CD4-positive, alpha-beta T cell treated with Interleukin-17A for 1 hour (primary cell): ENCODE results near the gene RFX3.

ENCODE experiments used
- DNase-seq: peaks from one replicate; pipeline ENCODE4 v3.0.0-alpha.2; 2020

The RFX3 gene

DNA sequence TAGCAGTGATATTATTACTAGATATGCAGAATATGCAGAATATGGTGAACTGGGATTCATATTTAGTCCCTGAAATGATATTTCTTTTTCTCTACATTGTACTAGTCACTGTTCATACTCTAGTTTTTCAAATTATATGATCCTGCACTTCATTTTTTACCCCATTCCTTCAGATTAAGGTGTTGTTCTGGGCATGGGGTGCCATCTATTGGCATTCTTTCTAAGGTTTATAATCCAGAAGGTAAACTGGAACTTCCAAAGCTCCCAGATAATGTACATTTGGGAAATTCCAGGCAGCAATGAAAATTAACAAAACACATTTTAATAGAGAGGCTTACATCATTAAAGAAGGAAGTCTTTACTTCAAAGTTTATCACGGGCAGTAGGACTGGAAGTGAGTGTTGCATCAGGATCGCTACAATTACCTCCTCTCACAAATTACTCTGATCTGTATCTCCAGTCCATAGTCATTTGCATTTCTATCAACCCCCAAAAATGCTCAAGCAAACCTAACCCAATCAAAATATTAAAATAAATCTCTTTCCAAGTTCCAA is 12.5 kb downstream of the RFX3 start:
- DNase-seq = no peak

- DNase-seq = no peak
These were observed 14.2 kb downstream of the RFX3 start for GRCh38 chr9:3511551-3511950.

- DNase-seq = no peak
These were observed 15.0 kb downstream of the RFX3 start for GRCh38 chr9:3510796-3511195.

DNA sequence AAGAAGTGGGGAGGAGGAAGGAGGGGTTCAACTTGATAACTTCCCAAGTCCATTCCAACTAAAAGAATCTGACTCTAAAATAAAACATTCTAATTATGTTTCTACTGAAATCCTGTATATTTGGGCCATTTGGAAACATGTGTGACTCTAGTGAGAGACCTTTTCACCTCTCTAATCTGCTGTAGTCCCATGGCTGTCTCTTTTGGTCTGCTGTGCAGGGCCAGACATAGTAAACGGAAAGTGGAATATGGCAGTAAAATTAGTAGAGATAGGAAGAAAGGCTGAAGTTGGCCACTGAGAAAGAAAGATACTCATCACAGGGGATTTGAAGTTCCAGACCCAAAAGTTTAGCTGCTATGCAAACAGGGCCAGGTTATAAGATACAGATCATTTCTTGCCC is 15.9 kb downstream of the RFX3 start:
- no peak for DNase-seq

- DNase-seq = no peak
These were observed 17.1 kb downstream of the RFX3 start for GRCh38 chr9:3508521-3509291.

- no peak for DNase-seq
These were observed 17.7 kb downstream of the RFX3 start for GRCh38 chr9:3508078-3508431.

DNA sequence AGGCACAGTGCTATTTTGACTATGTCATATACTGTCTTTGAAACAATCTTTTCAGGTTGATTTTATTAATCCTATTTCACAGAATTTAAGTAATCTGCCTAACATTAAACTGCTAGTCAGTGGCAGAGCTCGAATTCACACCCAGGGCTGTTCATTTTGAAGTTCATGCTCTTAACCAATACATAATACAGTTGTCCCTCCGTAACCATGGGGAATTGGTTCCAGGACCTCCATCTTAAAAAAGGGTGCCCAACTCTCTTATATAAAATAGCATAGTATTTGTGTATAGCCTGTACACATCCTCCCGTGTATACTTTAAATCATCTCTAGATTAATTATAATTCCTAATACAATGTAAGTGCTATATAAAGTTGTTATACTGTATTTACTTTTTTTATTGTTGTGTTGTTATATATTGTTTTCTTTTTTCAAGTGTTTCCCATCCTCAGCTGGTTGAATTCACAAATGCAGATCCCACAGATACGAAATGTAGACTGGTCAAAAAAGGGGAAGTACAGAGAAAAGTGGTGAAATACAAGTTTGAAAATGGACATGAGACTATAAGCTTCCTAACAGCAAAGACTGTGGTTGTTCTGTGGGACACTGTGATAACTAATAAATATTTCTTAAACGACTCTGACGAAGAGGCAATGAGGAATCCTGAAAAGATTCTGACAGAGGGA is 18.3 kb downstream of the RFX3 start:
- DNase-seq = no peak

- no peak for DNase-seq
These were observed 19.6 kb downstream of the RFX3 start for GRCh38 chr9:3506164-3506563.

DNA sequence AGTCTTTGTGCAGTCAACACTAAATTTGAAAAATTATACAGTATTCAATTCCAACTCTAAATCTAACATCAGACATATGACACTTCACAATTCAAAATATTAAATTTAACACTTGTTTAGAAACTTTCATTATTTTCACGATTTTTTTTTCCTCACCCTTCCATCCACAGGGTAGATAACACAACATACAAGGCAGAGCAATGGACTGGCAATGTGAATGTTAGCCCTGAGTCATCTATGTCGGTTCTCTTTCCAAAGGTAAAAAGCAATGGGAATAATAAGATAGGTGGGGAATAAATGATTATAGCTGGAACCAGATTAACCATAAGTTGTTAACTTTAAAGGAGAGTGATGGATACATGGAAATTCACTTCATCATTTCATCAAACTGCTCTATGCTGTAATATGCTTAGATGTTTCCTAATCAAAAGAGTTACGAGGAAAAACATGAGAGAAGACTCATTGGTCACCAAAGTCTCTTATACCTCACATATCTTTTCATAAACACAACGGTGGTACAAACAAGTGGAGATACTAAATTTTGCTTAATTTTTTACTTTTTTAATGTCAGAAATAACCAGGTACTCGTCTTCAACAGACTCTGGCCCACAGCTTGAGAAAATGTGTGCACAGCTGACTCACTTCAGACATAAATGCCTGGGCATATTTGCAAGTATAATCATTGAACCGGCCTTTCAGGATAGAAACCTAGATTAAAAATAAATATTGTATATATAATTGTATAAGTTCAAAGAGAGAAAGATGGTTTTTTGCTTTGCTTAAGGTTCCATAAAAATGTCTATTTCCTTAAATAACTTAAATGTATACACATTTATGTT is 23.0 kb downstream of the RFX3 start:
- no peak for DNase-seq

GRCh38 chr9:3500044-3500443 is 25.8 kb downstream of the RFX3 start:
- no peak for DNase-seq

GRCh38 chr9:3498691-3499090 is 27.1 kb downstream of the RFX3 start:
- DNase-seq = no peak

DNA sequence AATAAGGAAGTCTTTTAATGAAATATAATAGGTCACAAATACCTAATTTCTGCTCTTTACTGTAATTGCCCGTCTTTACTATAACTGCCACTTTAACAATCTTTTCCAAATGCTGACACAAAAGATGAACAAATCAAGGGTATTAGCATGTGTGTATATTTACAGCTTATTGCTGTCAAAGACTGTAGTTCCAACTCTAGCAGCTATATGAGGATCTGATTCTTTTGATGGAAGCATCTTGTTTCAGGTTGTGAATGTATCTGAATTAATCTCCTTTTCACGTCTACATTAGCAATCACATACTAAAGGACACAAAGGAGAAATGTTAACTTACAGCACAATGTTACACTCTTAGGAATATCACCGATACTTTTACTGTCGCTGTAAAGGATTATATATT is 27.9 kb downstream of the RFX3 start:
- DNase-seq = no peak

GRCh38 chr9:3497401-3497800 is 28.4 kb downstream of the RFX3 start:
- no peak for DNase-seq

GRCh38 chr9:3495855-3496254 is 29.9 kb downstream of the RFX3 start:
- no peak for DNase-seq

DNA sequence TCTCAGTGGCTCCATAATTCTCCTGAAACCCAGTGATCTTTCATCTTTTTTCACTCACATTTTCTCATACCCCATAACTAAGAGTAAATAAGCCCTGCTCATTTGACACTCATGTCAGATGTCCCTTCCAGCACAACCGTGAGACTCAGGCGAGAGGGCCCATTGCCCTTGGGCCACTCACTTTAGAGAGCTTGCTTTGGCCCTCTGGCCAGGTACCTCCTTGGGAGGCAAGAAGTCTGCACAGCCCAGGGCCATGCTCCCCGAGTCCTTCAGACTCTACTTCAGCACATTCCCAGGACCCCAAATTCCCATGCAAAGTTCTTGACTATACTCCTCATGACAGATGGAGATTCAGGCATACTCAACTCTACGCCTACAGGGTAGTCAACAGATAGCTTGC is 33.6 kb downstream of the RFX3 start:
- no peak for DNase-seq

GRCh38 chr9:3491450-3491849 is 34.4 kb downstream of the RFX3 start:
- DNase-seq = no peak

DNA sequence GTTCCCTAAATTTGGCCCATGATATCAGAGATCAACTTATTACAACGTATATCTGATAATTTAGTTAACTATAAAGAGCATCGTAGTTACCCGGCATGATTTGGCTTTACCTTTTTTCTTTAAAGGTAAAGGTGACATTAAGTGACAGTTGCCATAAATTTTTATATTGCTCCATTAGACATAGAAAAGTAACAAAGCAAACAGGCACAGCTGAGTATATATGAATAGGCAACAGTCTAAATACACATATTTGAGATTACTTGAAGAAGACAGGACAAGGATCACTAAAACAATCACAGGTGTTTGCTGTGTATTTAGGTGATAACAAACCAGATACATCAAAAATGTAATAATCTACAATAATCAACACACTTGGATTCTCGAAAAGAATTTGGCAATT is 34.8 kb downstream of the RFX3 start:
- DNase-seq = no peak

- no peak for DNase-seq
These were observed 43.2 kb downstream of the RFX3 start for GRCh38 chr9:3482578-3482977.

DNA sequence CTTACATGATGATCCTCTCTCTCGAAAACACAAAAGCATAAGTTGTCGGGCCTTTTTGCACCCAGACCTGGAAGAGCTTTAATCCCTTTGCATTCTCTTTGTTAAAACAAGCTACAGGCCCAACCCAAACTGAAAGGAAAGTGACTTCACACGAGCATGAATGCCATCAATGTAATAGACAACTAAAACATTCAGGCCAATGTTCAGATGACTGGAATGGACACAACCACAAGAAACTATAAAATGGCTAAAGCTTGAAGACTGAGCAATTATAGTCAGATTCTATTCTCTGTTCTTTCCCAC is 45.5 kb downstream of the RFX3 start:
- DNase-seq = no peak

- peak; percentile 22 for DNase-seq
These were observed 46.1 kb downstream of the RFX3 start for GRCh38 chr9:3479514-3480352.

DNA sequence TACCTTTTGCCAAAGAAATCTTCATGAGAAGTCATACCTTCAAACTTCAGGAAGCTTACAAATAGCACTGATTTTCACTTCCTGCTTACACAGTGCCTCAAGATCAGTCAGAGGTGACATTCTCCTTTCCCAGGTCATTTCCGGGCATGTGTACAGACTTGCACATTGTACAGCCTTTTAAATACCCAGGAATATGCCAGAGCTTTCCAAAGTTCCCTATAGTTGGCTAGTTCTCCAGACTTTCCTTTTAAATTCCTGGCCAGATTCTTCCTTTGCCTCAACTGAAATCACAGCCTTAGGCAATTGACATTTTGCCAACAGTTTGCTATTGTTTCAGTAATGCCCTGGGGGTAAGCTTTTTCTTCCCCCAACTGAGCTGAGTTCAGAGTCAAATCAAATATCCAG is 47.2 kb downstream of the RFX3 start:
- DNase-seq = peak; percentile 48

GRCh38 chr9:3477236-3477834 is 48.5 kb downstream of the RFX3 start:
- DNase-seq = peak; percentile 54
